NT2/D1 (cell line): Measurements from ENCODE around the gene PDE6H.

Experiments
- DNase-seq: peaks from one replicate; pipeline ENCODE4 v3.0.0-alpha.2; 2011; ENCODE audit warnings: low read depth, low spot score
- H3K27me3 ChIP-seq: 2 replicates; pipeline ENCODE4 v1.6.0; 2011; ENCODE audit warnings: mild to moderate bottlenecking; ENCODE audit not compliant: insufficient read length, insufficient read depth
- H3K36me3 ChIP-seq: 2 replicates; pipeline ENCODE4 v1.6.1; 2011; ENCODE audit warnings: mild to moderate bottlenecking, low read length, mixed read lengths; ENCODE audit not compliant: insufficient read depth, insufficient read length
- H3K4me1 ChIP-seq: 2 replicates; pipeline ENCODE4 v1.5.1; 2011; ENCODE audit not compliant: insufficient read depth, insufficient read length
- H3K4me3 ChIP-seq: 2 replicates; pipeline ENCODE4 v1.5.1; 2011; ENCODE audit warnings: low read depth; ENCODE audit not compliant: insufficient read length
- H3K9ac ChIP-seq: 2 replicates; pipeline ENCODE4 v1.6.0; 2011; ENCODE audit warnings: low read depth; ENCODE audit not compliant: insufficient read length
- H3K9me3 ChIP-seq: 2 replicates; pipeline ENCODE4 v1.5.1; 2011; ENCODE audit warnings: mild to moderate bottlenecking, low read length; ENCODE audit not compliant: insufficient read depth
- SUZ12 ChIP-seq: IDR thresholded peaks from 2 replicates; pipeline ENCODE4 v1.6.1; 2011; ENCODE audit not compliant: insufficient read length, insufficient read depth; ENCODE audit errors: extremely low read depth
- YY1 ChIP-seq: IDR thresholded peaks from 2 replicates; pipeline ENCODE4 v1.6.1; 2011; ENCODE audit not compliant: insufficient read length, insufficient read depth
- ZNF274 ChIP-seq: IDR thresholded peaks from 2 replicates; pipeline ENCODE4 v1.6.1; 2011; ENCODE audit warnings: mild to moderate bottlenecking, low read depth, low read length

The PDE6H gene

DNA sequence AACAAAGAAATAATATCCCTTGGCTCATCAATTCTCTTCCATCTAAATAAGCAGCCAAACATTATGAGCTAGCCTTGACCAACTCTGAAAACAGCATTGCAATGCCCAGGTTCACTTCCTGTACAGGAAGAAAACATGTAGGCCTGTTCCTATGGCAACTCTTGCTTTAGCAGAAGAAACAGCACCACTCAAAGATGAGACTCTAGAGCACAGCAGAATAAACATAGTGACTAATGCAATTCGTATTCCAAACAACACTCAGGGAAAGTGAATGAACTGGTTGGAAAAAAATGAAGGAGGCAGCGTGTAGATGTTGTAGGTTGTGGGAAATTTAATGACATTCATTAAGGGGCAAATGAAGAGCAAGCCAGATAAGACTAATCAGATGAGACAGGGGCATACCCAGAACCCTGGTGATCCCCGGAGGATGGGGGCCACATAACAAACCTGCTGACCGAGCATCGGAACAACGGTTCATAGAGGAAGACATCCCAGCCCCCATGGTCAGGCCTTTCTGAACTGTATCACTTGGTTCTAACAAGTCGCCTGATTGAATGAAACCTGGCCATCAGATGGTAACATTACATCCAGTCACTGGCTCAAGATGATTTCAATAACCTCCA, 20.4 kb upstream of the PDE6H start:
- Histone ChIP-seq H3K27me3 (no peaks in the 10 kb centered on the region), H3K9me3 (no peaks in the 10 kb centered on the region), H3K4me3 (no peak overlapping the region), H3K9ac (no peak overlapping the region), H3K36me3 (no peaks in the 10 kb centered on the region), H3K4me1 (no peaks in the 10 kb centered on the region)
- DNase-seq = no peak
- TF ChIP-seq SUZ12 (no peak), ZNF274 (no peak), YY1 (no peak)

DNA sequence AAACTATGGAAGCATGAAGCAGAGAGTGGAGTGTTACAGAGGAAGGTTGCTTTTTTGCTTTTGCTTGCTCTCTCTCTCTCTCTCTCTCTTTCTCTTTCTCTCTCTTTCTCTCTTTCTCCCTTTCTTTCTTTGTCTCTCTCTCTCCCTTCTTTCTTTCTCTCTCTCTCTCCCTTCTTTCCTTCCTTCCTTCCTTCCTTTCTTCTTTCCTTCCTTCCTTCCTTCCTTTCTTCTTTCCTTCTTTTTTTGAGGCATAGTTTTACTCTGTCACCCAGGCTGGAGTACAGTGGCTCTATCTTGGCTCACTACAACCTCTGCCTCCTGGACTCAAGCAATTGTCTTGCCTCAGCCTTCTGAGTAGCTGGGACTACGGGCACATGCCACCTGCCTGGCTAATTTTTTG, 19.1 kb upstream of the PDE6H start:
- Histone ChIP-seq H3K9me3 (no peaks in the 10 kb centered on the region), H3K27me3 (no peaks in the 10 kb centered on the region), H3K36me3 (no peaks in the 10 kb centered on the region), H3K4me3 (no peak overlapping the region), H3K4me1 (no peaks in the 10 kb centered on the region), H3K9ac (no peak overlapping the region)
- TF ChIP-seq SUZ12 (no peak), ZNF274 (no peak), YY1 (no peak)
- no peak for DNase-seq

DNA sequence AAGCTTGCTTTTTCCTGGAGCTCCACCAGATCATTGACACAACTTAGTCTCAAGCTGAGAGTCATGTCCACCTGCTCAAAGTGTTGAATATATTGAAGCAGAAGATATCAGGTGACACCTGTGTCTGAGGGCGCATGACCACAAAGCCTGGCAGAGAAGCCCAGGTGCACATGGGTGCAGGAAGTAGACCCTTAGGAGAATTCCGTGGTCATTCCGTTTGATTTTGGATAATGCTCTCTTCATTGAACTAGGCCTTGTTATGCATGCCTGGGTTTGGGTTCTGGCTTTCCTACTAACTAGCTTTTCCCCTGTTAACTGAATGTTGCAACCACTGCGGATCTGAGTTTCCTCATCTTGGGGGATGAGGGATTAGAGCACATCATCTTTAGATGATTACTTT, 18.6 kb upstream of the PDE6H start:
- TF ChIP-seq ZNF274 (no peak), SUZ12 (no peak), YY1 (no peak)
- no peaks in the 10 kb centered on the region for H3K4me1 ChIP-seq
- no peak for DNase-seq
- H3K9me3 ChIP-seq = no peaks in the 10 kb centered on the region
- no peaks in the 10 kb centered on the region for H3K27me3 ChIP-seq
- no peaks in the 10 kb centered on the region for H3K36me3 ChIP-seq
- H3K4me3 ChIP-seq = no peak overlapping the region
- H3K9ac ChIP-seq = no peak overlapping the region

DNA sequence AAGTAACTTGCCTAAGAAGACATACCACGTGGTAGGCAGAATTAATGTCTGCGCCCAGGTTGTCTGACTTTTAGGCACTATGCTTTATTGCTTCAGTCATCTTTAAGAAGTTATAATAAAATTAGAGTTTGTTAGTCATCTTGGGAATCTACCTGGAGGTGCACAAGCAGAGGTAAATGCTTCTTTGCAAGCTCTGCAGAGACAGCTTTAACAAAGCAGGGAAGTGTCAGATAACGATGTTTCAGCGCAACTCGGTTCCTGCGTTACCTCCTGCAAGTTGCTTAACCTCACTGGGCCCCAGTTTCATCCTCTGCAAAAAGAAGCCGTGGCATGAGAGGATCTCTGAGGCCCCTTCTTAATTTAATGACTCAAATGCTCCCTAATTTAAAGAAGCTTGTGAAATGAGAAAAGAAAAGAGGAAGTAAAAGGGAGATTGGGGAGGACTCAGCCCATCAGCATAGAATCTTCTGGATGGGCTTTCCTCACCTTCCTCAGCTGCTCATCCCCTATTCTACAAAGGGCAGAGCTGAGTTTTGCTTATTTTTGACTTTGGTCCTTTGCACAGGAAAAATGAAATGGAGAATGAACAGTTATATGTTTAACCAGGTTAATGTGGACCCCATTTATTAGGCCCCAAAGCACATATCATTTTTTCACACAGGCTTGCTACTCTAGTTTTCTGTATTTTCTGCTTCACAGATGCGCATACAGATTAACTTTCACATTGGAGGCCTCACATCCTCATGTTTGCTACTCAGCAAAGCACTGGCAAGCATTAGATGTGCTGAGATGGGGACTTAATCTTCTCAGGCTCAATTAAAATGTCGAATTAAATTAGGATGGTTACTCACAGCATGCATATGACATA, 16.6 kb upstream of the PDE6H start:
- TF ChIP-seq ZNF274 (no peak), SUZ12 (no peak), YY1 (no peak)
- DNase-seq = no peak
- Histone ChIP-seq H3K4me3 (no peak overlapping the region), H3K27me3 (no peaks in the 10 kb centered on the region), H3K9me3 (no peaks in the 10 kb centered on the region), H3K9ac (no peak overlapping the region), H3K4me1 (peaks cover 4% of the 10 kb centered on the region), H3K36me3 (no peaks in the 10 kb centered on the region)

DNA sequence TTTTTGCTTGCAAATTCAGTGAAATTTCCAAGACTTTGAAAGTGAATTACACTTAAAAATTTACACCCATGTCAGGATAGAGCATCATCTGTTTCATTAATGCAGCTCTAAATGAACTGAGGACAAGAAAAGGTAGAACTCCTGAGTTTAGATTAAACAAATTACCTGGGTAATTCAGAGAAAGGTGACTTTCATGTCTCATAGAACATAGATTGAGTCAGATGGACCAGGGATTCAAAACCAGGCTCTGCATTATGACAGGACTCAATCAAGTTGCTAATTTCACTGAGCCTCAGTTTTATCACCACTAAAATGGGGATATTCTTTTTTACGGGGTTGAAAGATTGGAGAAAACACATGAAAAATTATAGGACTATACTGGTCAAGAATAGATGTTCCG, 15.9 kb upstream of the PDE6H start:
- no peak overlapping the region for H3K4me3 ChIP-seq

DNA sequence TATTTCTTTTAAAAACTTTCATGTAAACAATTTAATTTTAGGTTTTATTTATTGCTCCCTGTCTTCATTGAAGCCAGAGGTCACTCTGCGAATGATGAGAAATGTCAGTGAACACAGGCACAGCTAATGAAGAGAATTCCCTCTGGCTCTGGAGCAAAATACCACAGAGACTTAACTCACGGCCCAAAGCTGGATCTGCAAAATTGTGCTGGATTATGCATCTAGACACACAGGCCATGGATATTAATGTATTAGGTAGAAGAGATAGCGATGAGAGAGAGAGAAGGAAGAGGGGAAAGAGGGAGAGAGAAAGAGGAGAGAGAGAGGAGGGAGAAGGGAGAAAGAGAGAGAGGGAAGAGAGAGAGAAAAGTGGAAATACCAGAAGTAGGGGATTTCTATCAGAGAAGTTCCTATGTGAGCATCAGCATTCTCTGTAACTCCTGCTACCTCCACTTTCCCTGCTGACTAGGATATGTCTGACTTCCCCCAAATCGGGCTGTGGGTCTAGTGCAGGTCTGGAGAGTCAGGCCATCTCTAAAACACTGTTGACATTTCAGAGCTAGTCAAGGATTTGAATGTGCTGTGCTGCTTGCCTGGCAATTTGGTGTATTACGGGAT, 15.2 kb upstream of the PDE6H start:
- Histone ChIP-seq H3K27me3 (no peaks in the 10 kb centered on the region), H3K4me1 (peaks cover 4% of the 10 kb centered on the region), H3K4me3 (no peak overlapping the region), H3K9ac (no peak overlapping the region), H3K36me3 (no peaks in the 10 kb centered on the region), H3K9me3 (no peaks in the 10 kb centered on the region)
- TF ChIP-seq YY1 (no peak), SUZ12 (no peak), ZNF274 (no peak)
- DNase-seq = no peak

More for the DNA sequence above, 15.9 kb upstream of the PDE6H start:
- no peak for TF ChIP-seq ZNF274
- no peak for TF ChIP-seq YY1
- TF ChIP-seq SUZ12 = no peak
- Histone ChIP-seq H3K36me3 (no peaks in the 10 kb centered on the region), H3K27me3 (no peaks in the 10 kb centered on the region), H3K9ac (no peak overlapping the region), H3K9me3 (no peaks in the 10 kb centered on the region), H3K4me1 (peaks cover 4% of the 10 kb centered on the region)
- DNase-seq = no peak

DNA sequence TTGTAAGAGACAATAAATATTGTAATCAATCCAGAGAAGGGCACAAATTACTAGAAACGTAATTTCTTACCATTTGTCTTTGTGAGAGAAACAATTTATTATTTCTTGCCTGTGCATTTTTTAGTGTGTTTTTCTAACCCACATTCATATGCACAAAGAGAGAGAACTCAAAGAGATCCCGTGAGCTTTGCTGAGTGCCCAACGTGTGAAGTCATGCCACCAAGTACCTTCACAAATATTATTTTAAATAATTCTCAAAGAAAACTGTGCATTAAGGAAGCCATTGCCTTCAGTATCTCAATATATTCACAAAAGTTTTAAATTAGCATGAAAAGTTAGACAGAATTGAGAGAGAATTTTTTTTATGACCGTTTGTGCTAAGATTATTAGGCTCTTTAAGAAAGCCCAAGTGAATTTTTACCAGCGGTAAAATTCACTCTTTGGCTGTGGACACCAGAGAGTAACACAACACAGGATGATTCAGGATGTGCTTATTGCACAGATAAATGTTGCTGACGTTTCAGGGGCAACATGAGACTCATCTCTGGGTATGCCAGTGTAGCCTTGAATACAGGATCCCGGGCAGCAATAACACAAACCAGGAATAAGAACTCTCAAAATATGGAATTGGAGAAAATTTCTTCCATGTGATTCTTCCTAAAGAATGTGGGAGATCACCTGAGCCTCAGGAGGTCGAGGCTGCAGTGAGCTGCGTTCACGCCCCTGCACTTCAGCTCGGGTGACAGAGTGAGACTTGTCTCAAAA, 14.3 kb upstream of the PDE6H start:
- no peak overlapping the region for H3K4me3 ChIP-seq
- no peaks in the 10 kb centered on the region for H3K36me3 ChIP-seq
- TF ChIP-seq SUZ12 (no peak), ZNF274 (no peak), YY1 (no peak)
- peaks cover 4% of the 10 kb centered on the region for H3K4me1 ChIP-seq
- H3K9me3 ChIP-seq = no peaks in the 10 kb centered on the region
- no peaks in the 10 kb centered on the region for H3K27me3 ChIP-seq
- DNase-seq = no peak
- no peak overlapping the region for H3K9ac ChIP-seq
